IMR-90 (cell line): ENCODE measurements around the gene KLF8. TPM values are rescaled to one million over a fixed set of nuclear protein-coding genes. Genes with fewer than 3 reads are reported as not detected.

Experiments
- ATAC-seq: fragments of 200-7000 bp; cut with Tn5 transposase; 2 replicates; pipeline ENCODE4 v1.9.1; 2020; ENCODE audit warnings: low read depth, mild to moderate bottlenecking, moderate library complexity
- BruUV-seq: library from RNA; stranded (reverse); fragments of 400-500 nt; replicated peaks from 2 replicates; lab custom pipeline; 2021; lab: Mats Ljungman, UMichigan
- CTCF ChIA-PET: fragments of 300-600 bp; formaldehyde crosslinking; extraction: SDS; loops from one replicate; lab custom pipeline; 2021; ENCODE audit warnings: antibody characterized with exemption; lab: Yijun Ruan, JAX
- POLR2A ChIA-PET: fragments of 300-600 bp; sonication (Branson Sonifier 250); formaldehyde crosslinking; loops from one replicate; lab custom pipeline; 2022; ENCODE audit warnings: antibody characterized with exemption; ENCODE audit not compliant: unreplicated experiment; lab: Charles Lee
- DNase-seq: peaks from one replicate; pipeline ENCODE4 v3.0.0; 2013
- H2AFZ ChIP-seq: replicated peaks from 2 replicates; pipeline ENCODE3; 2013; ENCODE audit warnings: low read length, mild to moderate bottlenecking; ENCODE audit not compliant: poor library complexity
- H2AK5ac ChIP-seq: 2 replicates; pipeline ENCODE4 v1.6.1; 2013; ENCODE audit warnings: low read depth, low read length, inconsistent platforms
- H2AK9ac ChIP-seq: replicated peaks from 2 replicates; pipeline ENCODE3; 2013; ENCODE audit warnings: mild to moderate bottlenecking, low read depth, low read length, moderate library complexity; ENCODE audit not compliant: poor library complexity
- H2BK120ac ChIP-seq: 2 replicates; pipeline ENCODE4 v1.6.1; 2013; ENCODE audit warnings: low read depth, low read length, inconsistent platforms
- H2BK15ac ChIP-seq: 3 replicates; pipeline ENCODE4 v1.6.1; 2013; ENCODE audit warnings: low read depth, low read length, inconsistent platforms
- H2BK20ac ChIP-seq: 2 replicates; pipeline ENCODE4 v1.6.1; 2013; ENCODE audit warnings: low read depth, mild to moderate bottlenecking, inconsistent platforms, low read length, moderate library complexity
- H2BK5ac ChIP-seq: 2 replicates; pipeline ENCODE4 v1.6.1; 2013; ENCODE audit warnings: mild to moderate bottlenecking, low read depth, low read length, inconsistent platforms; ENCODE audit not compliant: poor library complexity, severe bottlenecking
- H3K14ac ChIP-seq: replicated peaks from 2 replicates; pipeline ENCODE4 v1.6.1; 2013; ENCODE audit warnings: low read depth, low read length, inconsistent platforms
- H3K18ac ChIP-seq: 2 replicates; pipeline ENCODE4 v1.6.1; 2013; ENCODE audit warnings: low read depth, low read length, control low read depth
- H3K23ac ChIP-seq: 2 replicates; pipeline ENCODE4 v1.6.1; 2013; ENCODE audit warnings: low read depth, low read length, inconsistent platforms
- H3K27ac ChIP-seq: 2 replicates; pipeline ENCODE4 v1.5.1; 2013; ENCODE audit warnings: mild to moderate bottlenecking, control low read depth, low read length; ENCODE audit not compliant: insufficient read depth
- H3K27me3 ChIP-seq: 2 replicates; pipeline ENCODE4 v1.6.1; 2013; ENCODE audit warnings: low read length; ENCODE audit not compliant: control insufficient read depth, insufficient read depth
- H3K36me3 ChIP-seq: 2 replicates; pipeline ENCODE4 v1.6.1; 2013; ENCODE audit warnings: low read length, mixed read lengths; ENCODE audit not compliant: control insufficient read depth, insufficient read depth
- H3K4ac ChIP-seq: 2 replicates; pipeline ENCODE4 v1.6.1; 2013; ENCODE audit warnings: low read depth, low read length, inconsistent platforms
- H3K4me1 ChIP-seq: 2 replicates; pipeline ENCODE4 v1.6.1; 2013; ENCODE audit warnings: low read length, mixed read lengths; ENCODE audit not compliant: control insufficient read depth, insufficient read depth
- H3K4me2 ChIP-seq: 2 replicates; pipeline ENCODE4 v1.6.1; 2013; ENCODE audit warnings: low read depth, mild to moderate bottlenecking, control low read depth, low read length, moderate library complexity
- H3K4me3 ChIP-seq: 2 replicates; pipeline ENCODE4 v1.5.1; 2013; ENCODE audit warnings: low read depth, mild to moderate bottlenecking, control low read depth, low read length, moderate library complexity; ENCODE audit not compliant: insufficient read depth
- H3K56ac ChIP-seq: 2 replicates; pipeline ENCODE4 v1.6.1; 2013; ENCODE audit warnings: low read length, inconsistent platforms; ENCODE audit not compliant: insufficient read depth; ENCODE audit errors: extremely low read depth
- H3K79me1 ChIP-seq, 2 experiments: 2 replicates each; pipeline ENCODE4 v1.6.1; 2013; ENCODE audit warnings: low read length in 2 of 2, inconsistent platforms in 1 of 2, low read depth in 1 of 2
- H3K9ac ChIP-seq: 2 replicates; pipeline ENCODE4 v1.6.1; 2013; ENCODE audit warnings: low read depth, low read length, control low read depth
- H3K9me1 ChIP-seq: 2 replicates; pipeline ENCODE4 v1.6.1; 2013; ENCODE audit warnings: low read length, inconsistent platforms; ENCODE audit not compliant: insufficient read depth
- H3K9me3 ChIP-seq: 2 replicates; pipeline ENCODE4 v1.6.1; 2013; ENCODE audit warnings: low read length; ENCODE audit not compliant: control insufficient read depth, insufficient read depth
- H4K20me1 ChIP-seq: 2 replicates; pipeline ENCODE4 v1.6.1; 2013; ENCODE audit warnings: low read length, inconsistent platforms; ENCODE audit not compliant: insufficient read depth
- H4K5ac ChIP-seq: 2 replicates; pipeline ENCODE4 v1.6.1; 2013; ENCODE audit warnings: mild to moderate bottlenecking, low read depth, low read length, control low read depth
- H4K8ac ChIP-seq, 2 experiments: 2 replicates each; pipeline ENCODE4 v1.6.1; 2013; ENCODE audit warnings: low read depth in 2 of 2, low read length in 2 of 2, control low read depth in 1 of 2, inconsistent platforms in 1 of 2
- H4K91ac ChIP-seq: 2 replicates; pipeline ENCODE4 v1.6.1; 2013; ENCODE audit warnings: low read depth, low read length, inconsistent platforms; ENCODE audit not compliant: insufficient read depth
- CHD1 ChIP-seq: IDR thresholded peaks from 2 replicates; pipeline ENCODE4 v1.6.1; 2012; ENCODE audit warnings: low read depth, low read length, improper control_type of control experiment
- ELK1 ChIP-seq: fragments of 150-350 bp; IDR thresholded peaks from 2 replicates; pipeline ENCODE4 v1.6.1; 2016; ENCODE audit warnings: low read depth, mild to moderate bottlenecking, low read length, moderate library complexity, borderline replicate concordance
- FOS ChIP-seq: fragments of 150-350 bp; IDR thresholded peaks from 2 replicates; pipeline ENCODE4 v1.6.1; 2016; ENCODE audit warnings: low read depth, low read length
- POLR2A ChIP-seq: IDR thresholded peaks from 2 replicates; pipeline ENCODE4 v1.6.1; 2012; ENCODE audit warnings: mild to moderate bottlenecking, low read depth, low read length
- RAD21 ChIP-seq: IDR thresholded peaks from 2 replicates; pipeline ENCODE4 v1.6.1; 2012; ENCODE audit warnings: low read length, improper control_type of control experiment
- SMC3 ChIP-seq: fragments of 150-350 bp; IDR thresholded peaks from 2 replicates; pipeline ENCODE4 v1.6.1; 2016; ENCODE audit warnings: low read depth, mild to moderate bottlenecking, antibody characterized with exemption, low read length, moderate library complexity
- WGBS, 2 experiments: methylation state at CpG; one replicate each; pipeline versions ENCODE4 v1.1.5 to v1.1.7; 2013; ENCODE audit warnings: missing lambda C conversion rate in 2 of 2; ENCODE audit not compliant: insufficient read length in 1 of 2; ENCODE audit errors: extremely low coverage in 2 of 2; 5-methylcytosine and 5-hydroxymethylcytosine counted together
- dilution Hi-C: fragments of 300-500 bp; cut with HindIII; formaldehyde crosslinking; loops from one replicate; pipeline ENCODE4 v1.14.3; 2018; ENCODE audit warnings: low sequenced_read_pairs; ENCODE audit not compliant: unreplicated experiment
- in situ Hi-C: fragments of 300-500 bp; cut with MboI; formaldehyde crosslinking; loops from 3 replicates; pipeline ENCODE4 v1.14.3; 2019; ENCODE audit warnings: low sequenced_read_pairs, inconsistent platforms, mixed read lengths
- intact Hi-C: fragments of 100-400 bp; cut with micrococcal nuclease; formaldehyde crosslinking; loops from 2 replicates; pipeline ENCODE4 v1.10.0; 2022
- polyA plus RNA-seq, 3 experiments: library from polyadenylated mRNA; depleted of rRNA; stranded (reverse); fragments of >200 nt; gene quantifications; 2 replicates each; pipeline ENCODE4 v1.2.3, GENCODE V29; 2012; ENCODE audit warnings: low replicate concordance in 1 of 3
- total RNA-seq: library from RNA; depleted of rRNA; stranded (reverse); fragments of >200 nt; gene quantifications from 2 replicates; pipeline ENCODE4 v1.2.3, GENCODE V29; 2012

The KLF8 gene
- total and polyA plus RNA-seq, 2 of the 4 experiments (the other 2 are of a cell fraction) = 0.07 TPM; not detected in 1

DNA sequence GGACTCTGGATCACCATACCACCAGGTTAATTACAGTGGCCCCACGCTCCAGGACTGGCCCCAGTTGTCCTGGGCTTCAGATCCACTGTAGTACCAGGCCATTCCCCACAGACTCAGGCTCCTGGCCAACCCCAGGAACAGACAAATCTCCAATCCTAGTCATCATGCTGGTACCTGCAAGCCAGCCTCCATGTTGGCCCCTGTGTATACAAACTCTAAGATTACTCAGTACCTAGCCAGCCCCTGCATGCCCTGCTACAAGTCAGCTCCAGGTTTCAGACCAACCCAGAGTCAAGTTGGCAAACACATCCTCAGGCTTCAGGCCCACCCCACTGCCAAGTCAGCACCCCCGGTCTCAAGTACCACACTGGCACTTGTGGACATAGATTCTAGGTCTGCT lies 85.9 kb downstream of the KLF8 start:
- no CpG with 5 or more reads among the region's 2 CpGs for WGBS, 2 experiments
- H2BK120ac ChIP-seq = no peak overlapping the region
- BruUV-seq = no TSS peak
- no peak overlapping the region for H3K9ac ChIP-seq
- H3K14ac ChIP-seq = no peak overlapping the region
- H2AK5ac ChIP-seq = no peak overlapping the region
- ChIA-PET POLR2A (no interaction called here), CTCF (interaction anchor here (0.8 kb wide), 1 partner anchor 245 kb away, joined by 3 read pairs; no protein-coding TSS in a partner anchor)
- intact Hi-C loops (no loop called here), dilution Hi-C loops (no loop called here), in situ Hi-C loops (no loop called here)
- H2BK20ac ChIP-seq = no peak overlapping the region
- ATAC-seq (no peak), DNase-seq (no peak)
- no peak overlapping the region for H4K8ac ChIP-seq
- H4K91ac ChIP-seq = no peak overlapping the region
- no peak overlapping the region for H3K4me3 ChIP-seq
- no peaks in the 10 kb centered on the region for H3K79me1 ChIP-seq
- H2AK9ac ChIP-seq = no peak overlapping the region
- H4K20me1 ChIP-seq = no peaks in the 10 kb centered on the region
- H4K5ac ChIP-seq = no peak overlapping the region
- H3K23ac ChIP-seq = no peak overlapping the region
- no peaks in the 10 kb centered on the region for H3K4me1 ChIP-seq
- no peak overlapping the region for H3K56ac ChIP-seq
- no peaks in the 10 kb centered on the region for H3K36me3 ChIP-seq
- H3K18ac ChIP-seq = no peak overlapping the region
- no peaks in the 10 kb centered on the region for H3K9me1 ChIP-seq
- no peak overlapping the region for H3K4ac ChIP-seq
- no peak overlapping the region for H3K27ac ChIP-seq
- no peak overlapping the region for H2BK5ac ChIP-seq
- H2BK15ac ChIP-seq = no peak overlapping the region
- no peak overlapping the region for H3K4me2 ChIP-seq
- no peak overlapping the region for H2AFZ ChIP-seq
- peaks cover 15% of the 10 kb centered on the region for H3K9me3 ChIP-seq
- TF ChIP-seq CHD1 (no peak), SMC3 (no peak), RAD21 (no peak), ELK1 (no peak), POLR2A (no peak), FOS (no peak)
- no peaks in the 10 kb centered on the region for H3K27me3 ChIP-seq
